NCI-H226 (cell line): ENCODE data around the gene UMPS.
"Not testable (repeated sequence)": the region's sequence is repeated elsewhere in the genome, so short reads cannot be mapped to it uniquely, and the experiment has no call there.

Experiments
- DNase-seq: peaks from one replicate; pipeline ENCODE4 v3.0.0-alpha.2; 2015

Gene UMPS

DNA sequence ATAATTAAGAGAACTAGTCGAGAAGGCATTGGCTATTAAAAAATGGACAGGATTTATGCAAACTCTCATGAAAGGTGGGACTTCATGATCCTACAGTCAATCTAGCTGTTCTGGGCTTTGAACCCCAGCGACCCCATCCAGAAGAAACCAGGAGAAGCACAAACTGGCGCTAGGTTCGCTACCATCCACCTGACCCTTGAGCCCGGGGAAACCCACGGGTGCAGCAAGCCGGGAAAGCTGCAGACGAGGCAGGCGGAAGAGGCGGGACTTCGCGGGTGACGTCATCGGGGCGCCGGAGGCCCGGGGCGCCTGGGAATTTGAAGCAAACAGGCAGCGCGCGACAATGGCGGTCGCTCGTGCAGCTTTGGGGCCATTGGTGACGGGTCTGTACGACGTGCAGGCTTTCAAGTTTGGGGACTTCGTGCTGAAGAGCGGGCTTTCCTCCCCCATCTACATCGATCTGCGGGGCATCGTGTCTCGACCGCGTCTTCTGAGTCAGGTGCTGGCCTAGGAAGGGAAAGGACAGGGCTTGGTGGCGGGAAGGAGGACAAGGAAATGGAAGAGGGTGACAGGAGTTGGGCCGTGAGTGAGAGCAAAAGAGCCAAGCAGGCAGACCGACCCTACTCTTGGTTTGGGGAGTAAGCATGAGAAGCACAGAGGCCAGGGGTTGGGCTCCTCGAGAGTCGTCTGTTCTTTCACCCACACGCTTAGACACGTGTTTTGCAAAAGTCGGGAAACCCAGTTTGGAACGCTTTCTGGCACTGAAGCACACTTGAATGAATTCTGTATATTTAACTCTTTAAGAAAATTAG, at the start of gene UMPS:
UMPS (plus strand) TSS at position 324 of the 812 bp plus-strand sequence; CDS start at position 344, 20 bp downstream.
- peak; percentile 56 for DNase-seq

DNA sequence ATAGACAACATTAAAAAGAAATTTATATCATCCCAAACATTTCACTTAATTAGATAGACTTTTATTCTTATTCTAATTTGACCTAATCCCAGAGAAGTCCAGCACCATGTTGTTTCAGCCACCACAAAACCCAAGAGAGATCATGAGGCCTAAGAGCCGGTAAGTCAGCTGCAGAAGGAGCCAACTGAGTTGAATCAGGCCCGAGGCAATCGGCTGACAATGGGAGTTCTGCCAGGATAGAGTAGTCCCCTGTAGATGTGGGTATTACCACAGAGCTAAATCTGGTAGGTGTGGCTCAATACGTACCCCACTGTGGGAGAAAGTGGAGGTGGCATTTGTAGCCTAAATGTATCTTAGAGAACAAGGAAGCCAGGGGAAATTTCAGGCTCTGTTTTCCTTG, 49.7 kb upstream of the UMPS start:
- DNase-seq, result no peak

GRCh38 chr3:124682263-124682662, 48.0 kb upstream of the UMPS start:
- no peak for DNase-seq

- no peak for DNase-seq
Measured at GRCh38 chr3:124684459-124684858, 45.8 kb upstream of the UMPS start.

DNA sequence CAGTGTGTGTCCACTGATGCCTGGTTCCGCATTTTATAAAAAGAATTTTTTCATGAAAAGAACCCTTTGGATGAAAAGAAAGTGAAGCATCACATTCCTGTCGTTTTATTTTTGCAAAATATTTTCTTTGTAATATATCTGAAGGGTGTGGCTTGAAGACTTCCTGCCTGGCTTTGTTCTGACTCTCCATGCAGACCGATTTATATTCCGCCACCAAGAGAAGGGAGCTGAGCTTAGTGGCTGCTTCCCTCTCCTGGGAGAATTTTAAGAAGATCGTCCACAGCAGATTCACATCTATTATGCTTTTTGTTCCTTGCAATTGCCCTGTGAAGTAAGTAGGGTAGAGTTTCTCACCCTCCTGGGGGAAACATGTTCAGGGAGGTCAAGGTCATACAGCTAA, 45.2 kb upstream of the UMPS start:
- DNase-seq, result no peak

DNA sequence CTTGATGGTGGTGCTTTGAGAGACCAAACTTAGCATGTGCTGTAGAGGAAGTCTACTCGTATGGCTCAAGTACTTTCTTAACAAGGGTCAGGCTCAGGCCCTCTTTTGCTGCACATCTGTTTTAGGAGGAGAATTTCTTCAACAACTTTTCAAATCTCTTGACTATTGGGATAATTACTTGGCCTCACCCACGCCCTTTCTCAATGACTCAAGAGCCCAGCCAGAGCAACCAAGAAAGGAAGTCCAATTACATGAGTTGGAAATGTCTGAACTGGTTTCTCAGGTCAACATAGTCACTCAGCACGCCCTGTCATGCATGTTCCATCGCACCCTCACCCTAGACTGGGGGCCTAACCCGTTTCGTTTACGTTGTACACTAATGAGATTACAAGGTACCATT, 44.8 kb upstream of the UMPS start:
- no peak for DNase-seq

GRCh38 chr3:124686028-124686670, 44.1 kb upstream of the UMPS start:
- DNase-seq, result no peak

DNA sequence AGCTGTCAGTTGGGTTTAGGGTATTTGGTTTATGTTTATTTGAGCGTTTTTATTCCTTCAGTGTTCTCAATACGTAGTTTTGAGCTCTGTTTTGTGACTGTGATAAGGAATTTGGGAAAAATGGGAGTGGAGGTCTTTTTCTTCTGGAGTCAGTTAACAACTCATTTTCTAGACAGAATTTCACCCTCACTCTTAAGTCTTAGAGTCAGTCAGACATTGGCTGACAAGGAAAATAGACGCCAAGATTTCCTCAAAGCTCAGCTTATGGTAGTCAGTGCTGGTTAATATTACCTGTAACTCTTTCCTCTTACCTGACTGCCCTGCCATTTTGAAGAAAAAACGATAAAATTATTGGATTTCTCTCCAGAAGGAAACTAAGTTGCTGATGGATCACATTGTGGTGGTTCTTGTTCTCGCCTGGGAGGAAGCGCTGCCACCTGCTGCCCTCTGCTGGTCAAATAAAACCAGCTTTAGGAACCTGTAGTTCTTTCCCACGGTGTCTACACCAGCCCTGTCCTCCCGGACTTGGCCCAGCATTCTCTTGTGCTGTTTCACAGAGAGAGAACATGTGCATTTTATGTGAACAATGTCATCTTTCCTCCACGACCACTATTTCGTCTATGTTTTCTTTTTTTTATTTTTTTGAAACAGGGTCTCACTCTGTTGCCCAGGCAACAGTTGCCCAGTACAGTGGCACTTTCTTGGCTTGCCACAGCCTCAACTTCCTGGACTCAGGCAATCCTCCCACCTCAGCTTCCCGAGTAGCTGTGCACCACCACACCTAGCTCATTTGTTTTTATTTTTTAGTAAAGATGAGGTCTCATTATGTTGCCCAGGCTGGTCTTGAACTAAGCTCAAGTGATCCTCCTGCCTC, 41.4 kb upstream of the UMPS start:
- DNase-seq, result peak; percentile 6

GRCh38 chr3:124691599-124691998, 38.7 kb upstream of the UMPS start:
- no peak for DNase-seq

- no peak for DNase-seq
Measured at GRCh38 chr3:124694486-124694885, 35.8 kb upstream of the UMPS start.

DNA sequence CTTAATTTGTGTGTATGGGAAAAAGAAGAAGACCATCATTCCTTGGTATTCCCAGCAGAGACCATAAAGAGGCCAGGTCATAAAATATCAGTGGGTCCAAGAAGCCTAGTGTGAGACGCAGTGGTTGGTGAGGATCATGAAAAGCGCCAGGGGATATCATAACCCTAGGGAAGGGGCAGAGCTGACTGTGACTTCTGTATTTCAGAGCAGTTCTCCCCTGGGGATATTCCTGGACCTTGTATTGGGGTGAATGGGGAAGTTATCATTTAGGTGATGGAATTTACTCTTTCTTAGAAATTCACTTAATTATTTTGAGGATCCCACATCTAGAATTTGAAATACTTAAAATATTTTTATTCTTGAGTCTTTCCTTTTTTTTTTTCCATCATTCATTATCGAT, 34.9 kb upstream of the UMPS start:
- DNase-seq, result no peak

GRCh38 chr3:124696006-124696405, 34.2 kb upstream of the UMPS start:
- no peak for DNase-seq

GRCh38 chr3:124697302-124697701, 33.0 kb upstream of the UMPS start:
- DNase-seq, result no peak

DNA sequence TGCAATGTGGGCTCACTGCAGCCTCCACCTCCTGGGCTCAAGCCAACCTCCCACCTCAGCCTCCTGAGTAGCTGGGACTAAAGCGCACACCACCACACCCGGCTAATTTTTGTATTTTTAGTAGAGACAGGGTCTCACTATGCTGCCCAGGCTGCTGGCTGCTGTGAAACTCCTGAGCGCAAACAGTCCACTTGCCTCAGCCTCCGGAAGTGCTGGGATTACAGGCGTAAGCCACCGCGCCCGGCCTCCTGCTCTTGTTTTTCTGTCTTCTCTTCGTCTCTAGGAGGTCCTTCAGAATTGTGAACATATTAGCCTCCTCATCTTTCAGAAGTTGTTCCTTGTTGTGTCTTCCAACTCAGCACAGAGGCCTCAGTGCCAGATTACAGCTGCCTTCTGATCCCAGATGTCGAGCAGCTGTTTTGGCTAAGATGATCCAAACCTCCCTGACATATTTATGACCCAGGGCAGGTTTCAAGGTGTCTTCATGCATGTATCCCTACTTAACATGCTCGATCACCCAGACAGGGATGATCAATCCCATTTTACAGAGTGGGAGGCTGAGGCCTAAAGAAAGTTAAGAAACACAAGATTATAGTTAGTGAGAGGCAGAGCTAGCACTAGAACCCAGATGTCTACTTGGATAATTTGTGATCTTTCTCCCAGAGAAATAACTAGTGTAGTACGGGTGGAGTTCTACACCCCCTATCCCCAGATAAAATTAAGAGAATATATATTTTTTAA, 32.1 kb upstream of the UMPS start:
- DNase-seq, result no peak

- DNase-seq, result no peak
Measured at GRCh38 chr3:124699051-124699450, 31.2 kb upstream of the UMPS start.

DNA sequence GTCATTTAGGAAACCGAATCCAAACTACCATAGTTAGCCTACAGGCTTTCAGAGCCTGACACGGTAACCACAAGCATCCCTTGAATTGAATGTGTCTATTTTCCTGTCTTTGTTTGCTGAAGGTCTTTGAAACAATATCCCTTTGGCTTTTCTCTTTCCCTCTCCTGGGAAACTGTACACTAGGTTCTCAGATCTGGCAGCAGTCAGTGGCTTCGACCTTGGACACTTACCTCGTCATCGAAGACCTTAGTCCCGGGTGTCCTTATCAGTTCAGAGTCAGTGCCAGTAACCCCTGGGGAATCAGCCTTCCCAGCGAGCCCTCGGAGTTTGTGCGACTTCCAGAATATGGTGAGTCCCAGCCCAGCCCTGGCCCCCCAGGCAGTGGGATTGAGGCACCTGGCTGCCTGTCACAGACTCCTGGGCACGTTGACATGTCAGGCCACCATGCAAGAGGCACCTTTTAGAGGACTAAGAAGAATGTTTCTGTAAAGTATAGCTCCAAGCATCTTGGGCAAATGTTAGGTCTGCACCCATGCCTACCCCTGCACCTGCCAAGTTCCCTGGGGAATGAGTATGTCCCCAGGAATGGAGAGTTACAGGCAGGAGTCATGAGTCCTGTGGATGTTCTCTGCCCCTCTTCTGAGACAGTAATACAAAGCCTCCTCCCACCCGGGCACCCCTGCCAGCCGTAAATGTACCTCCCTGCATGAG, 30.4 kb upstream of the UMPS start:
- no peak for DNase-seq

DNA sequence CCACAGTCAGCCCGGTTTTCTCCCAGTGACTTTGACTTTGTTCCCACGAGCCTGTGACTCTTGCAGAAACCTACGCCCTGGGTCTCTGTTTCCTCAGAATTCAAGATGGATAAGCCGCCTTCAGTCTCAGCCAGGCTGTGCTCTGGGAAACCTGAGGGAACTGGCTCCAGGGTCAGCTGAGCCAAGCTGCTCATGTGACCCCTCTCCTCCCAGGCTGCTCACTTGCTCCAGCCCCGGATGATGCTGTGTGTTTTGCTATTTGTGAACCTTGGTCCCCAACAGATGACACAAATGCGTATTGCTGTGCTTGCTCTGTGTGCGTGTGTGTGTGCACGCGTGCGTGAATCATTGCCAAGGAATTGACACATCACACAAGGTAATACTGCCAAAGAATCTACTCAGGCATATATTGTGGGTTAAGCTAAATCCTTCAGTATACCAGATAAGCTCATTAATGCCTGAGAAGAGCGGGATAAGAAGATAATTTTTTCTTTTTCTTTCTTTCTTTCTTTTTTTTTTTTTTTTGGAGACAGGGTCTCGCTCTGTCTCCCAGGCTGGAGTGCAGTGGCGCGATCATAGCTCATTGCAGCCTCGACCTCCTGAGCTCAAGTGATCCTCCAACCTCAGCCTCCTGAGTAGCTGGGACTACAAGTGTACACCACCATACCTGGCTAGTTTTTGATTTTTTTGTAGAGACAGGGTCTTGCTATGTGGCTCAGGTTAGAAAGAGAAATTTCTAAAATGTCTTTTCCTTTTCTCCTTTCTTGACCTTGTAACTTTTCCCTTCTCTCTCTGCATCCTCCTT, 29.2 kb upstream of the UMPS start:
- no peak for DNase-seq

DNA sequence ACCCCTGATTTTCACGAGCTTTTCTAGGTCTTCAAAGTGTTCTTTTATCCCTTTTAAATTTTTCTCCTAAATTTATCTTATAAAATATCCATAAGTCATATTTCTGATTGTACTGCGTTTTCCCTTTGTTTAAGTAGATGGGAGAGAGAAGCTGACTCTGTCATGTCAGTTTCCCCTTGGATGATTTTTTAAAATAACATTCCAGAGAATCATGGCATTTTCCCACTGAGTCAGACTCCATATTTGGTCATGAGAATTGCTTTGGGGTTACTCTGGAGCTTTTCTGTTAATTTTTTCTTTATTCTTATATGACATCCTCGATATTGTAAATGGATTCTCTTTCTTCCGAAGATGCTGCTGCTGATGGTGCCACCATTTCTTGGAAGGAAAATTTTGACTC, 28.6 kb upstream of the UMPS start:
- no peak for DNase-seq

DNA sequence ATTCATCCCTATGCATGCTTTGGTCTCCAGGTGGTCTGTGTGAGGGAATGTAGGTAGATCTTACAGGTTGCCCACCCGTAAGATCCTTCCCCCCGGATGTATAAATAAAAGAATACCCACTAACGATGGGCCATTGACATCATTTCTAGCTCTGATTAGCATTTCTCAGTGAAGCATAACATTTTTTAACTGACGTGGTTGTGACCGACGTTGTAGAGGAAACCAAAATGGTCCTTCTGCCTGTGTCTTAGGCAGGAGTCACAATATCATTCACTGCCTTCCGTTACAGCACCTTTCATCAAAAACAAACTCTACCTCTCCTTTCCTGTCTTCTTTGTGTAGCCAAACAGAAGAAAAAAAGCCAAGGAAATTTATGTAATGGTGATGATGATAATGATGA, 27.3 kb upstream of the UMPS start:
- DNase-seq, result no peak

- no peak for DNase-seq
Measured at GRCh38 chr3:124705552-124705951, 24.7 kb upstream of the UMPS start.

GRCh38 chr3:124707223-124707622, 23.0 kb upstream of the UMPS start:
- not testable (repeated sequence) for DNase-seq
